IPS-11a (cell line): ENCODE results near the gene SMARCA5.
"Not testable (repeated sequence)": the region's sequence is repeated elsewhere in the genome, so short reads cannot be mapped to it uniquely, and the experiment has no call there.

Experiments used
- H3K4me3 ChIP-seq: one replicate; pipeline ENCODE4 v1.5.1; 2013; ENCODE audit warnings: low read depth, low read length, control low read depth

Gene SMARCA5, protein sequence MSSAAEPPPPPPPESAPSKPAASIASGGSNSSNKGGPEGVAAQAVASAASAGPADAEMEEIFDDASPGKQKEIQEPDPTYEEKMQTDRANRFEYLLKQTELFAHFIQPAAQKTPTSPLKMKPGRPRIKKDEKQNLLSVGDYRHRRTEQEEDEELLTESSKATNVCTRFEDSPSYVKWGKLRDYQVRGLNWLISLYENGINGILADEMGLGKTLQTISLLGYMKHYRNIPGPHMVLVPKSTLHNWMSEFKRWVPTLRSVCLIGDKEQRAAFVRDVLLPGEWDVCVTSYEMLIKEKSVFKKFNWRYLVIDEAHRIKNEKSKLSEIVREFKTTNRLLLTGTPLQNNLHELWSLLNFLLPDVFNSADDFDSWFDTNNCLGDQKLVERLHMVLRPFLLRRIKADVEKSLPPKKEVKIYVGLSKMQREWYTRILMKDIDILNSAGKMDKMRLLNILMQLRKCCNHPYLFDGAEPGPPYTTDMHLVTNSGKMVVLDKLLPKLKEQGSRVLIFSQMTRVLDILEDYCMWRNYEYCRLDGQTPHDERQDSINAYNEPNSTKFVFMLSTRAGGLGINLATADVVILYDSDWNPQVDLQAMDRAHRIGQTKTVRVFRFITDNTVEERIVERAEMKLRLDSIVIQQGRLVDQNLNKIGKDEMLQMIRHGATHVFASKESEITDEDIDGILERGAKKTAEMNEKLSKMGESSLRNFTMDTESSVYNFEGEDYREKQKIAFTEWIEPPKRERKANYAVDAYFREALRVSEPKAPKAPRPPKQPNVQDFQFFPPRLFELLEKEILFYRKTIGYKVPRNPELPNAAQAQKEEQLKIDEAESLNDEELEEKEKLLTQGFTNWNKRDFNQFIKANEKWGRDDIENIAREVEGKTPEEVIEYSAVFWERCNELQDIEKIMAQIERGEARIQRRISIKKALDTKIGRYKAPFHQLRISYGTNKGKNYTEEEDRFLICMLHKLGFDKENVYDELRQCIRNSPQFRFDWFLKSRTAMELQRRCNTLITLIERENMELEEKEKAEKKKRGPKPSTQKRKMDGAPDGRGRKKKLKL

GRCh38 chr4:143513314-143514168, at the start of gene SMARCA5:
SMARCA5 (plus strand) TSS chr4:143513702; CDS start chr4:143513925, 223 bp downstream.
- peak within 1 kb of the TSS; percentile 100 for H3K4me3 ChIP-seq

DNA sequence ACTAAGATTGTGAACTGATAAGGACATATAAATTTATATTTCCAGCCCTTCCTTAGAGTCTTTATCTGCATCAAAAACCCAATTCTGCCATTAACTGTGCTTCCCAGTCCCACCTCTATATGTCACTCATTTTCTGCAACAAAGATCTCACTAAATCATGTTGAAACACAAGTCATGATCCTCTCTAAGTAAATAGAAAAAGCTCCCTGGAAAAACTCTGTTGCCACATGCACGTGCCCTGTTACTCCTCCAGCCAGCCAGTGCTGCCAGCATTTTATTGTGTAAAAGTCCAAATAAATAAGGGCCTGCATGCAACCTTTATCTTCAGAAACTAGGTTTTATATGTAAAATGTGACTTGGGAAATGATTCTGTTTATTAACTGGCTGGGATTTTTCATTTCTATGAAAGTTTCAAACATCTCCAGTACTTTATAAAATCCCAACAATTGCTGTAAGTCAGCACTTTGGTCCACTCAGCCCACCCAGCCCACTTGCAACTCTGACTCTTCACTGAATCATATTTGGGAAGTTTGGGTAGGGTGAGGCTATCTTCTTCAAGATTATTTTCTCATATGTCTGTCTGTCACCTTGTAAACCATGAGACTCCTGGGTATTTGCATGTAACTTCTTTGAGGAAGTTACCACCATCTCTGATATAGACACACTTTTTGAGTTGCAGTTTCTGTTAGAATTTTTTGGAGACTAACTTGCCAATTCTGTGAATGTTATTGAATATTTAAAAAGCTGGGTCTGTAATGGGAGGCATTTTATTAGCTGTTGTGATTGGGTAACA, 40.0 kb upstream of the SMARCA5 start:
- H3K4me3 ChIP-seq, result no peak overlapping the region

- H3K4me3 ChIP-seq, result no peak overlapping the region
Observed at GRCh38 chr4:143477487-143477886, 36.0 kb upstream of the SMARCA5 start.

GRCh38 chr4:143481361-143481760, 32.1 kb upstream of the SMARCA5 start:
- H3K4me3 ChIP-seq, result no peak overlapping the region

DNA sequence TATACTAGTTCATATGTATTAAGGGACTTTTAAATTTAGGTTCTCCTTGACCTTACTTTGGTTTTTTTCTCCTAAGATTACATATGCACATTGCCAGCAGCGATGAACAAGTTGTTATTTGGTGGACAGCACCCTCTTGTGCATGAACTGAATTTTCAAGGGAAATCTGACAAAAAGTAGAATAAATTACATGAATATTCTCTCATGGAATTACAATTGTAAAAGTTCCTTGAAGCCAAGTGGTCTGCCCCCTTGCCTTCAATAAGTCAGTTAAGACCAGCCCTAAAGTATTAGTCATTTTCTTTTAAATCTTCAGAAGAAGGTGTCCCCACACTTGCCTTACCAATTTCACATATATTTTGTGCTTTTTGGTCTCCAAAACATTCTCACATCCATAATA, 30.7 kb upstream of the SMARCA5 start:
- H3K4me3 ChIP-seq, result no peak overlapping the region

GRCh38 chr4:143486314-143486713, 27.2 kb upstream of the SMARCA5 start:
- H3K4me3 ChIP-seq, result no peak overlapping the region

DNA sequence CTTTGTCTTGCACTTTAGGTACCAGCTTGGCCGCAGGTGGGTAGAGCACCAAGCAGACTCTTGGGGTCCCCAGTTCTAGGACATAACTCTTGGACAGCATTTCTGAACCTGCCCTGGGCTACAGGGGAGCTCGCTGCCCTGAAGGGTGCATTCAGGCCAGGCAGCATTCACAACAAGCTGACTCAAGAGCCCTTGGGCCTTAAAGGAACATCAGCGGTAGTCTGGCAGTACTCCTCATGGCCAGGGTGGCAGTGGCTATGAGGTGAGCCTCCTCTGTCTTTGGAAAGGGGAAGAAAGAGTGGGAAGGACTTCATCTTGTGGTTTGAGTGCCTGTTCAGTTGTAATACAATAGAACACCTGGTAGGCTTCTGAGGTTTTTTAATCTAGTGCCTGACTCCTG, 24.8 kb upstream of the SMARCA5 start:
- no peak overlapping the region for H3K4me3 ChIP-seq

- H3K4me3 ChIP-seq, result no peak overlapping the region
Observed at GRCh38 chr4:143489106-143489505, 24.4 kb upstream of the SMARCA5 start.

DNA sequence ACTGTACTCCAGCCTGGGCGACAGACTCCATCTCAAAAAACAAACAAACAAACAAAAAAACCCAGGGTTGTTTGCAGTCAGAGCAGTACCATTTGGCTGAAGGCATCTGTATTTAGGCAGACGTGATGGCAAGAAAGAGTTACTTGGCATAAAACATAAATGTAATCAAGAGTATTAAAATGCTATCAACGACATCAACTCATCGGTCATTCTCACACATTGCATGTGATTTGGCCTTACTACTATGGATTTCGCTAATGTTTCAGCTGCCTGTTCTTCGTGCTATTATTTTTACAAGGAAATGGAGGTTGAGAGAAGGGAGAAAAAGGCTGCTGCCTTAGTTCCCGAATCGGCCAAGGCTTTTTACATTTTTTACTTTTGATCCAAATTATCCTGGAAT, 15.5 kb upstream of the SMARCA5 start:
- H3K4me3 ChIP-seq, result no peak overlapping the region

- H3K4me3 ChIP-seq, result no peak overlapping the region
Observed at GRCh38 chr4:143502231-143502630, 11.3 kb upstream of the SMARCA5 start.

DNA sequence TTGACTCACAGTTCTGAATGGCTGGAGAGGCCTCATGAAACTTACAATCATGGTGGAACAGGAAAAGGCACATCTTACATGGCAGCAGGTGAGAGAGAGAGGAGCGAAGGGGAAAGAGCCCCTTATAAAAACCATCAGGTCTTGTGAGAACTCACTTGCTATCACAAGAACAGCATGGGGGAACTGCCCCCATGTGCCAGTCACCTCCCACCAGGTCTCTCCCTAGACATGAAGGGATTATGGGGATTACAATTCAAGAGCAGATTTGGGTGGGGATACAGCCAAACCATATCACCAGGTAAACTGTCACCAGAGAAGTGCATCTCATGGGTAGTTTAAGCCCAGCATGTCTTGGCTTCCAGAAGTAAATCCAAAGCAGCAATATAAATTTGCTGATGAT, 7.5 kb upstream of the SMARCA5 start:
- no peak overlapping the region for H3K4me3 ChIP-seq

DNA sequence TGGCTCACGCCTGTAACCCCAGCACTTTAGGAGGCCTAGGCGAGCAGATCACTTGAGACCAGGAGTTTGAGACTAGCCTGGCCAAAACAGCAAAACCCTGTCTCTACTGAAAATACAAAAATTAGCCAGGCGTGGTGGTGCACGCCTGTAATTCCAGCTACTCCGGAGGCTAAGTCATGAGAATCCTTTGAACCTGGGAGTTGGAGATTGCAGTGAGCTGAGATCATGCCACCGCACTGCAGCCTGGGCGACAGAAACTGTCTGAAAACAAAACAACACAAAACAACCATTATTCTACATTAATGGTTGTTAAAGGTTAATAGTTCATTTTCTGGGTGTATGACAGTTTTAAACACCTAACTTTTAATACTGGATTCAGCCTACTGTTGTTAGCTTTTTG, 1.6 kb upstream of the SMARCA5 start:
- H3K4me3 ChIP-seq, result no peak overlapping the region

- peak overlapping the region; percentile 100 for H3K4me3 ChIP-seq
Observed at GRCh38 chr4:143512978-143513313, 556 bp upstream of the SMARCA5 start.

- H3K4me3 ChIP-seq, result peak overlapping the region; percentile 100
Observed at GRCh38 chr4:143514169-143514495, 630 bp downstream of the SMARCA5 start.

- peak overlapping the region; percentile 100 for H3K4me3 ChIP-seq
Observed at GRCh38 chr4:143514497-143514896, 995 bp downstream of the SMARCA5 start.

DNA sequence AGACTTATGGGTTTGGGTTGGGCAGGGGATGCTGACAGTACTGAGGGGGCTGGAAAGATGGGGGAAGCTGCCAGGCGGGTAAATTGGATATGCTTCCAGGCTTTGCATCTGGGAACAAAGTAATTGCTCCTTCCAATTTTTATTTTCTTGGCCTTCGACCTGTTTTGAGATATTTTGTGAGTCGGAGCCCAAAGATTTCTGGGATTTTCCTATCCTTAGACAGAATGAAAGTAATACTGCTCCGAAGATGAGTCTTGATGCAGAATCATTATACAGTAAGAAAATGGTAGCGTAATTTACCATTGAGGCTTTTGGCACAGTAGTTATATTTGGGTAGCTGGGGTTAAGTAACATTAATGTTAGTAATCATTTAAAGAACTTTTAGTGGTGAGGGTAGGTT, 1.4 kb downstream of the SMARCA5 start:
- H3K4me3 ChIP-seq, result peak overlapping the region; percentile 100

- no peak overlapping the region for H3K4me3 ChIP-seq
Observed at GRCh38 chr4:143515905-143516304, 2.4 kb downstream of the SMARCA5 start.

GRCh38 chr4:143517764-143518163, 4.3 kb downstream of the SMARCA5 start:
- H3K4me3 ChIP-seq, result no peak overlapping the region

- no peak overlapping the region for H3K4me3 ChIP-seq
Observed at GRCh38 chr4:143524211-143524610, 10.7 kb downstream of the SMARCA5 start.

DNA sequence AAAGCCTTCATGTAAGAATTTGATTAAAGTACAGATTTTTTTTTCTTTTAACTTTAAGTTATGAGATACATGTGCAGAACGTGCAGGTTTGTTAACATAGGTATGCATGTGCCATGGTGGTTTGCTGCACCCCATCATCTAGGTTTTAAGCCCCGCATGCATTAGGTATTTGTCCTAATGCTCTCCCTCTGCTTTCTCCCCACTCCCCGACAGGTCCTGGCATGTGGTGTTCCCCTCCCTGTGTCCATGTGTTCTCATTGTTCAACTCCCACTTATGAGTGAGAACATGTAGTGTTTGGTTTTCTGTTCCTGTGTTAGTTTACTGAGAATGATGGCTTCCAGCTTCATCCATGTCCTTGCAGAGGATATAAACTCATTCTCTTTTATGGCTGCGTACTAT, 14.5 kb downstream of the SMARCA5 start:
- H3K4me3 ChIP-seq, result not testable (repeated sequence)
